ENCODE measurements around the gene PHLDB2. TPM values are rescaled to one million over a fixed set of nuclear protein-coding genes. Genes with fewer than 3 reads are reported as not detected.
"Not testable (repeated sequence)": the region's sequence is repeated elsewhere in the genome, so short reads cannot be mapped to it uniquely, and the experiment has no call there.

Gene PHLDB2
- total RNA-seq, 4 donors from 2014 or later: 23.5 to 81.5 (median 26.2) TPM

GRCh38 chr3:111813979-111814378, 45.1 kb upstream of the PHLDB2 start:
- intact Hi-C loops (cut with DNase I; ENCODE audit: low total_unique reads): no loop called here

GRCh38 chr3:111816771-111817170, 42.3 kb upstream of the PHLDB2 start:
- DNase-seq (ENCODE audit: low spot score in 2 of 2); intact Hi-C loops (cut with DNase I; ENCODE audit: low total_unique reads); H3K4me3 ChIP-seq (ENCODE audit: low read depth, poor library complexity, severe bottlenecking): not testable (repeated sequence)
- 85 to 90% methylated on average over 1 of the region's 1 CpG for WGBS, 2 donors

More at GRCh38 chr3:111813979-111814378, 45.1 kb upstream of the PHLDB2 start:
- H3K4me3 ChIP-seq (ENCODE audit: low read depth, poor library complexity, severe bottlenecking): no peak overlapping the region
- DNase-seq (ENCODE audit: low spot score in 2 of 2): no peak
- no peak for TF ChIP-seq CTCF (IDR thresholded peaks at IDR 0.05)
- TF ChIP-seq POLR2A (IDR thresholded peaks at IDR 0.05): no peak
- 33 to 50% methylated on average over 1 of the region's 1 CpG for WGBS, 2 donors

- TF ChIP-seq POLR2A (IDR thresholded peaks at IDR 0.05) (no peak), CTCF (IDR thresholded peaks at IDR 0.05) (no peak)
- no peak for DNase-seq (ENCODE audit: low spot score in 2 of 2)
- 85 to 93% methylated on average over 5 of the region's 5 CpGs for WGBS, 2 donors
- intact Hi-C loops (cut with DNase I; ENCODE audit: low total_unique reads): no loop called here
- no peak overlapping the region for H3K4me3 ChIP-seq (ENCODE audit: low read depth, poor library complexity, severe bottlenecking)
Measured at GRCh38 chr3:111819927-111820326, 39.1 kb upstream of the PHLDB2 start.

GRCh38 chr3:111820651-111821050, 38.4 kb upstream of the PHLDB2 start:
- TF ChIP-seq CTCF (IDR thresholded peaks at IDR 0.05): no peak
- TF ChIP-seq POLR2A (IDR thresholded peaks at IDR 0.05): no peak
- no peak overlapping the region for H3K4me3 ChIP-seq (ENCODE audit: low read depth, poor library complexity, severe bottlenecking)
- intact Hi-C loops (cut with DNase I; ENCODE audit: low total_unique reads): no loop called here
- no peak for DNase-seq (ENCODE audit: low spot score in 2 of 2)
- 91 to 98% methylated on average over 3 of the region's 3 CpGs for WGBS, 2 donors

GRCh38 chr3:111821891-111822290, 37.2 kb upstream of the PHLDB2 start:
- intact Hi-C loops (cut with DNase I; ENCODE audit: low total_unique reads): no loop called here
- H3K4me3 ChIP-seq (ENCODE audit: low read depth, poor library complexity, severe bottlenecking): no peak overlapping the region
- TF ChIP-seq CTCF (IDR thresholded peaks at IDR 0.05): no peak
- TF ChIP-seq POLR2A (IDR thresholded peaks at IDR 0.05): no peak
- no peak for DNase-seq (ENCODE audit: low spot score in 2 of 2)

GRCh38 chr3:111822804-111823203, 36.3 kb upstream of the PHLDB2 start:
- TF ChIP-seq CTCF (IDR thresholded peaks at IDR 0.05) (no peak), POLR2A (IDR thresholded peaks at IDR 0.05) (no peak)
- intact Hi-C loops (cut with DNase I; ENCODE audit: low total_unique reads): no loop called here
- no peak for DNase-seq (ENCODE audit: low spot score in 2 of 2)
- 51 to 77% methylated on average over 1 of the region's 1 CpG for WGBS, 2 donors
- H3K4me3 ChIP-seq (ENCODE audit: low read depth, poor library complexity, severe bottlenecking): no peak overlapping the region

Data from lower leg skin (tissue), 4 donors.